ENCODE data around the gene SMURF2. TPM values are rescaled to one million over a fixed set of nuclear protein-coding genes. Genes with fewer than 3 reads are reported as not detected.

SMURF2 gene
- total RNA-seq, 1 experiment from 2014 or later = 35.3 TPM

- Histone ChIP-seq H2BK15ac (ENCODE audit: low read depth, low read length) (no peak overlapping the region), H4K5ac (ENCODE audit: insufficient read length, low read depth, low read length) (no peak overlapping the region), H3K79me2 (ENCODE audit: insufficient read depth, low read length) (peaks cover 6% of the 10 kb centered on the region; the same call in 1 of the 2 replicates), H3K9ac (ENCODE audit: extremely low read depth, insufficient read length, low read length) (no peak overlapping the region), H3K4me1 (ENCODE audit: insufficient read depth, low read length) (no peaks in the 10 kb centered on the region; the same call in 1 of the 2 replicates), H2BK12ac (ENCODE audit: insufficient read length, low read depth, low read length) (no peak overlapping the region), H3K9me3 (ENCODE audit: control insufficient read depth, low read depth, low read length) (no peaks in the 10 kb centered on the region), H3K56ac (ENCODE audit: insufficient read length, low read depth, low read length) (no peak overlapping the region), H3K27ac (ENCODE audit: insufficient read length, low read depth, low read length) (no peak overlapping the region), H3K4ac (ENCODE audit: low read depth, low read length) (no peak overlapping the region), H3K27me3 (ENCODE audit: insufficient read depth, low read length) (no peaks in the 10 kb centered on the region), H3K23me2 (ENCODE audit: insufficient read length, low read depth, low read length, poor library complexity, severe bottlenecking) (peaks cover 15% of the 10 kb centered on the region), H3K14ac (ENCODE audit: insufficient read depth, low read length) (no peak overlapping the region), H3K79me1 (ENCODE audit: insufficient read depth, low read depth, low read length, poor library complexity, severe bottlenecking) (peaks cover 6% of the 10 kb centered on the region), H2BK20ac (ENCODE audit: low read depth, low read length, poor library complexity, severe bottlenecking) (no peak overlapping the region), H2AK5ac (ENCODE audit: insufficient read length, low read length) (no peak overlapping the region), H3K23ac (ENCODE audit: insufficient read length, low read depth, low read length) (no peak overlapping the region), H4K8ac (replicated peaks; ENCODE audit: insufficient read length, low read depth, low read length) (no peak overlapping the region), H3K4me2 (ENCODE audit: insufficient read depth, insufficient read length, low read length) (no peak overlapping the region), H4K20me1 (ENCODE audit: control insufficient read depth, insufficient read depth, insufficient read length) (no peaks in the 10 kb centered on the region), H3K18ac (ENCODE audit: insufficient read length, low read depth, low read length) (no peak overlapping the region), H2BK5ac (ENCODE audit: insufficient read length, low read length) (no peak overlapping the region), H2BK120ac (ENCODE audit: low read depth, low read length, poor library complexity, severe bottlenecking) (no peak overlapping the region), H3T11ph (ENCODE audit: low read length) (no peak overlapping the region), H4K91ac (ENCODE audit: insufficient read length, low read depth, low read length) (no peak overlapping the region), H2AFZ (ENCODE audit: low read length) (no peak overlapping the region)
- Mint-ChIP-seq H3K36me3 (ENCODE audit: insufficient read depth in 1 of 3, low read depth in 3 of 3) (peaks cover 53 to 72% (median 63%) of the 10 kb centered on the region in 3 experiments), H3K27ac (peak overlapping the region in 2 of 3 experiments; percentile 98 to 99; a peak in 3 of 7 replicates), H3K9me3 (no peaks in the 10 kb centered on the region; a peak in 1 of 5 replicates), H3K27me3 (ENCODE audit: low read depth) (peaks cover 3% of the 10 kb centered on the region), H3K4me3 (peak overlapping the region; percentile 99), H3K4me1 (peaks cover 57 to 67% of the 10 kb centered on the region in 2 experiments)
- TF ChIP-seq, protein P1, sequence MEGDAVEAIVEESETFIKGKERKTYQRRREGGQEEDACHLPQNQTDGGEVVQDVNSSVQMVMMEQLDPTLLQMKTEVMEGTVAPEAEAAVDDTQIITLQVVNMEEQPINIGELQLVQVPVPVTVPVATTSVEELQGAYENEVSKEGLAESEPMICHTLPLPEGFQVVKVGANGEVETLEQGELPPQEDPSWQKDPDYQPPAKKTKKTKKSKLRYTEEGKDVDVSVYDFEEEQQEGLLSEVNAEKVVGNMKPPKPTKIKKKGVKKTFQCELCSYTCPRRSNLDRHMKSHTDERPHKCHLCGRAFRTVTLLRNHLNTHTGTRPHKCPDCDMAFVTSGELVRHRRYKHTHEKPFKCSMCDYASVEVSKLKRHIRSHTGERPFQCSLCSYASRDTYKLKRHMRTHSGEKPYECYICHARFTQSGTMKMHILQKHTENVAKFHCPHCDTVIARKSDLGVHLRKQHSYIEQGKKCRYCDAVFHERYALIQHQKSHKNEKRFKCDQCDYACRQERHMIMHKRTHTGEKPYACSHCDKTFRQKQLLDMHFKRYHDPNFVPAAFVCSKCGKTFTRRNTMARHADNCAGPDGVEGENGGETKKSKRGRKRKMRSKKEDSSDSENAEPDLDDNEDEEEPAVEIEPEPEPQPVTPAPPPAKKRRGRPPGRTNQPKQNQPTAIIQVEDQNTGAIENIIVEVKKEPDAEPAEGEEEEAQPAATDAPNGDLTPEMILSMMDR (conservative IDR thresholded peaks at IDR 0.05) = no peak
- WGBS (ENCODE audit: extremely low coverage, insufficient read length, low lambda C conversion rate) = no CpG with 5 or more reads among the region's 7 CpGs
- DNase-seq = no peak
Observed at GRCh38 chr17:64498308-64499203, 163.6 kb downstream of the SMURF2 start.
